Breast epithelium (tissue), 3 donors: Measurements from ENCODE around the gene GSTM3. TPM values are rescaled to one million over a fixed set of nuclear protein-coding genes. Genes with fewer than 3 reads are reported as not detected.

Experiments used
- total RNA-seq, 3 donors: library from RNA; depleted of rRNA; stranded (reverse); fragments of >200 nt; gene quantifications; one replicate each; pipeline ENCODE4 v1.1.0, GENCODE V29; 2016

Gene GSTM3
- total RNA-seq, 3 donors from 2014 or later, result 40.0 to 226 (median 105) TPM

Other genes starting within 250 kb of the GSTM3 start
- gene CYB561D1, start 246.9 kb downstream of the GSTM3 start, total RNA-seq, result 1 to 10 TPM; 6.6 to 9.1 (median 8.2) TPM
- 1 to 10 TPM; 3.0 to 9.5 (median 6.4) TPM for gene AMIGO1, start 231.3 kb downstream of the GSTM3 start, total RNA-seq
- gene GPR61, start 201.2 kb downstream of the GSTM3 start, total RNA-seq, result not detected
- gene GNAI3, start 192.4 kb downstream of the GSTM3 start, total RNA-seq, result 1 to 10 TPM; 5.9 to 6.9 (median 6.2) TPM
- gene GNAT2, start 121.4 kb downstream of the GSTM3 start, total RNA-seq, result not detected
- 10 to 100 TPM; 21.3 to 68.2 (median 47.4) TPM for gene AMPD2, start 121.2 kb downstream of the GSTM3 start, total RNA-seq
- 10 to 100 TPM; 21.9 to 31.5 (median 28.2) TPM for gene GSTM4, start 84.9 kb downstream of the GSTM3 start, total RNA-seq
- 10 to 100 TPM; 47.8 to 93.4 (median 66.5) TPM for gene GSTM2, start 73.0 kb downstream of the GSTM3 start, total RNA-seq
- gene GSTM1, start 53.2 kb downstream of the GSTM3 start, total RNA-seq, result 10 to 100 TPM in 1 of 3 donors, not detected in 2; 33.8 TPM
- 1 to 10 TPM; 1.8 to 4.6 (median 3.6) TPM for gene GSTM5, start 28.8 kb downstream of the GSTM3 start, total RNA-seq
- gene EPS8L3, start 22.9 kb upstream of the GSTM3 start, total RNA-seq, result 1 to 10 TPM in 1 of 3 donors, not detected in 2; 3.6 TPM
- 10 to 100 TPM; 28.2 to 54.7 (median 54.4) TPM for gene CSF1, start 169.8 kb upstream of the GSTM3 start, total RNA-seq
- gene AHCYL1, start 243.7 kb upstream of the GSTM3 start, total RNA-seq, result 10 to 100 TPM; 67.7 to 75.1 (median 73.8) TPM